GM12878 (cell line): ENCODE results near the gene AP1B1. TPM values are rescaled to one million over a fixed set of nuclear protein-coding genes. Genes with fewer than 3 reads are reported as not detected.
A peak's percentile ranks its signal among the peaks of the same experiment; 100 is the strongest.

Source experiments
- ATAC-seq: fragments of 200-7000 bp; cut with Tn5 transposase; 3 replicates; pipeline ENCODE4 v1.9.1; 2020; ENCODE audit warnings: mild to moderate bottlenecking, moderate library complexity
- BruUV-seq: library from RNA; stranded (reverse); fragments of 400-500 nt; replicated peaks from 2 replicates; lab custom pipeline; 2021; lab: Mats Ljungman, UMichigan
- CTCF ChIA-PET: fragments of 300-600 bp; sonication (Branson Sonifier 250); formaldehyde crosslinking; extraction: SDS; loops from one replicate; lab custom pipeline; 2021; ENCODE audit warnings: inconsistent platforms; lab: Yijun Ruan, JAX
- POLR2A ChIA-PET: fragments of 350-600 bp; formaldehyde crosslinking; extraction: SDS; loops from one replicate; lab custom pipeline; 2021; ENCODE audit warnings: inconsistent platforms; lab: Charles Lee
- RAD21 ChIA-PET: fragments of 300-600 bp; sonication (Branson Sonifier 250); formaldehyde crosslinking; loops from one replicate; lab custom pipeline; 2023; ENCODE audit warnings: antibody characterized with exemption; ENCODE audit not compliant: unreplicated experiment; lab: Charles Lee
- SMC1A ChIA-PET: fragments of 300-600 bp; sonication (Branson Sonifier 250); formaldehyde crosslinking; loops from one replicate; lab custom pipeline; 2023; ENCODE audit not compliant: unreplicated experiment, uncharacterized antibody; lab: Charles Lee
- DNase-seq: peaks from one replicate; pipeline ENCODE4 v3.0.0-alpha.2; 2011; ENCODE audit warnings: low read depth, low spot score
- FAIRE-seq: peaks from 3 replicates; lab custom pipeline; 2011; peaks lifted over from hg19 to GRCh38; lab: Jason Lieb, UNC
- H2AFZ ChIP-seq: 2 replicates; pipeline ENCODE4 v1.6.0; 2011; ENCODE audit warnings: low read depth, low read length, control low read depth; ENCODE audit not compliant: control insufficient read depth
- H3K27ac ChIP-seq: 2 replicates; pipeline ENCODE4 v1.5.1; 2011; ENCODE audit warnings: control low read depth; ENCODE audit not compliant: control insufficient read depth, insufficient read depth
- H3K27me3 ChIP-seq, 2 experiments: replicated peaks in 1 of 2; 2 replicates each; pipeline versions ENCODE4 v1.6.0 to v1.6.1; 2011; ENCODE audit warnings: low read length in 1 of 2; ENCODE audit not compliant: control insufficient read depth in 2 of 2, insufficient read depth in 2 of 2
- H3K36me3 ChIP-seq, 2 experiments: 2 replicates each; pipeline ENCODE4 v1.5.1; 2011; ENCODE audit warnings: low read length in 1 of 2; ENCODE audit not compliant: control insufficient read depth in 2 of 2, insufficient read depth in 2 of 2
- H3K4me1 ChIP-seq: 2 replicates; pipeline ENCODE4 v1.6.1; 2011; ENCODE audit warnings: mild to moderate bottlenecking, low read length, moderate library complexity, mixed read lengths; ENCODE audit not compliant: control insufficient read depth, insufficient read depth
- H3K4me2 ChIP-seq: 2 replicates; pipeline ENCODE4 v1.6.0; 2011; ENCODE audit warnings: control low read depth; ENCODE audit not compliant: control insufficient read depth, insufficient read depth
- H3K4me3 ChIP-seq: fragments of 200-600 bp; sonication (generic); 2 replicates; pipeline ENCODE4 v1.5.1; 2016
- H3K79me2 ChIP-seq: 2 replicates; pipeline ENCODE4 v1.6.0; 2011; ENCODE audit warnings: low read length; ENCODE audit not compliant: control insufficient read depth, insufficient read depth
- H3K9ac ChIP-seq: 2 replicates; pipeline ENCODE4 v1.8.0; 2011; ENCODE audit warnings: low read length, control low read depth, mixed read lengths; ENCODE audit not compliant: control insufficient read depth, insufficient read depth
- H3K9me3 ChIP-seq: replicated peaks from 3 replicates; pipeline ENCODE4 v1.5.1; 2011; ENCODE audit warnings: mild to moderate bottlenecking, low read length; ENCODE audit not compliant: control insufficient read depth, insufficient read depth
- H4K20me1 ChIP-seq: 2 replicates; pipeline ENCODE4 v1.6.0; 2011; ENCODE audit not compliant: control insufficient read depth, insufficient read depth
- ASH2L ChIP-seq: fragments of 300-600, 200-600 bp; sonication (generic); IDR thresholded peaks from 2 replicates; pipeline ENCODE4 v1.6.1; 2017; ENCODE audit warnings: low read depth, mild to moderate bottlenecking, borderline replicate concordance
- FOXK2 ChIP-seq: fragments of 450-650 bp; IDR thresholded peaks from 2 replicates; pipeline ENCODE4 v1.6.1; 2017; ENCODE audit warnings: mild to moderate bottlenecking, moderate library complexity
- RB1 ChIP-seq: fragments of 450-650 bp; formaldehyde crosslinking; IDR thresholded peaks from 2 replicates; pipeline ENCODE4 v1.6.1; 2017; ENCODE audit warnings: mild to moderate bottlenecking, borderline replicate concordance
- SMAD1 ChIP-seq: fragments of 450-650 bp; IDR thresholded peaks from 2 replicates; pipeline ENCODE4 v1.6.1; 2018; ENCODE audit warnings: mild to moderate bottlenecking, low read depth; ENCODE audit not compliant: partially characterized antibody
- STAT3 ChIP-seq: IDR thresholded peaks from 2 replicates; pipeline ENCODE4 v1.6.1; 2011; ENCODE audit warnings: low read depth, low read length, improper control_type of control experiment
- WGBS: methylation state at CpG from one replicate; pipeline ENCODE4 v1.1.6; 2016; ENCODE audit warnings: low lambda C conversion rate; ENCODE audit not compliant: insufficient replicate concordance, insufficient coverage; ENCODE audit errors: missing lambda C conversion rate; 5-methylcytosine and 5-hydroxymethylcytosine counted together
- in situ Hi-C: fragments of 300-500 bp; cut with MboI; formaldehyde crosslinking; loops from 9 replicates; pipeline ENCODE4 v1.14.3; 2018; ENCODE audit warnings: mixed read lengths
- intact Hi-C: fragments of 100-400 bp; cut with micrococcal nuclease; formaldehyde crosslinking; loops from one replicate; pipeline ENCODE4 v1.14.2; 2022; ENCODE audit not compliant: unreplicated experiment
- polyA plus RNA-seq, 11 experiments: library from polyadenylated mRNA; depleted of rRNA in 4 of 11; unstranded in 6 of 11; stranded (reverse) in 5 of 11; fragments of >200 nt; fragmentation: Nextera tagmentation in 4 of 11; fragmentation: Illumina TruSeq in 1 of 11; extraction: Ambion mirVana in 4 of 11; extraction: Trizol in 1 of 11; gene quantifications; 1 replicate in 1 of 11; 2 replicates in 10 of 11; pipeline versions ENCODE4 v1.2.1 to v1.2.3, GENCODE V29; 2011 to 2016; ENCODE audit warnings: inconsistent platforms in 2 of 11, missing spikeins in 2 of 11, low read depth in 1 of 11
- total RNA-seq, 4 experiments: library from RNA; depleted of rRNA in 3 of 4; stranded (reverse); fragments of >200 nt in 3 of 4; fragmentation: Illumina TruSeq in 1 of 4; extraction: Trizol in 1 of 4; gene quantifications; 2 replicates each; pipeline versions ENCODE4 v1.2.1 to v1.2.3, GENCODE V29; 2013 to 2021
- TF ChIP-seq, protein P1 (sequence below): fragments of 450-650 bp; IDR thresholded peaks from 2 replicates; pipeline ENCODE4 v1.6.1; 2017; ENCODE audit warnings: borderline replicate concordance
- TF ChIP-seq, protein P2 (sequence below): fragments of 450-650 bp; IDR thresholded peaks from 2 replicates; pipeline ENCODE4 v1.6.1; 2017; ENCODE audit warnings: low read depth, mild to moderate bottlenecking, moderate library complexity
- TF ChIP-seq, protein P3 (sequence below): IDR thresholded peaks from 2 replicates; pipeline ENCODE4 v1.6.1; 2012; ENCODE audit warnings: low read length, inconsistent platforms

Gene AP1B1
- total and polyA plus RNA-seq, 10 of the 15 experiments (the other 5 are each of a cell fraction or from before 2014, with no cell fraction given) = 2.1 to 98.6 (median 57.8) TPM

DNA sequence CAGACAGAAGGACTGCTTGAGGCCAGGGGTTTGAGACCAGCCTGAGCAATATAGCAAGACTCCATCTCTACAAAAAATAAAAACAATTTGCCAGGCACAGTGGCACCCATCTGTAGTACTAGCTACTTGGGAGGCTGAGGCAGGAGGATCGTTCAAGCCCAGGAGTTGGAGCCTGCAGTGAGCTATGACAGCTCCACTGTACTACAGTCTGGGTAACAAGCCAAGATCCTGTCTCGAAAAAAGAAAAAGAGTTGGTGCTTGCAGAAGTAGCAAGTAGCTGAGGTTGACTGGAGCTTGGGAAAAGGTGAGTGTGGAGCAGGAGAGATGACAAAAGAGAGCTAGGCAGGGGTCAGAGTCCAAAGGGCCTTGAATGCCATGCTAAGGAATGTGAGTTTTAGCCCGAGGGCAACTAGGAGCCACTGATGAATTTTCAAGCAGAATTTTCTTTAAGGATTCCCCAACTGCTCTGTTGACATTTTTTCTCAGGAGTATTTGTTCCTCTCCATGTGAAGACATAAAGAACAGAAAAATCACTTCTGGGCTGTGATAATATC lies 3.1 kb downstream of the AP1B1 start:
- ChIA-PET CTCF (interaction anchor here (0.9 to 1.8 kb wide), 3 partner anchors 9 to 169 kb away, joined by 3 to 6 read pairs (median 3); partner anchors contain the start of gene THOC5), SMC1A (interaction anchor here (0.9 to 1.8 kb wide), 4 partner anchors 10 to 84 kb away, joined by 3 to 8 read pairs (median 4); no protein-coding TSS in a partner anchor), POLR2A (interaction anchor here (0.6 to 1.7 kb wide), 4 partner anchors 9 to 113 kb away, joined by 3 to 11 read pairs (median 4); no protein-coding TSS in a partner anchor), RAD21 (interaction anchor here (1.5 kb wide), 2 partner anchors 11 to 114 kb away, joined by 3 read pairs; no protein-coding TSS in a partner anchor)
- DNase-seq (no peak), FAIRE-seq (no peak), ATAC-seq (no peak)
- H3K27me3 ChIP-seq = no peaks in the 10 kb centered on the region
- peak overlapping the region; percentile 91 for H3K4me2 ChIP-seq
- H3K79me2 ChIP-seq = peaks cover 72% of the 10 kb centered on the region
- 87% methylated on average over 3 of the region's 3 CpGs for WGBS
- H2AFZ ChIP-seq = no peak overlapping the region
- H3K9me3 ChIP-seq = no peaks in the 10 kb centered on the region
- peak overlapping the region; percentile 45 for H3K27ac ChIP-seq
- H3K36me3 ChIP-seq = peaks cover 3 to 6% of the 10 kb centered on the region in 2 experiments; a peak in 1 of 4 replicates
- H3K9ac ChIP-seq = no peak overlapping the region
- intact Hi-C loops = no loop called here
- H3K4me3 ChIP-seq = peak overlapping the region; percentile 52
- in situ Hi-C loops = no loop called here
- TF ChIP-seq, protein P1, sequence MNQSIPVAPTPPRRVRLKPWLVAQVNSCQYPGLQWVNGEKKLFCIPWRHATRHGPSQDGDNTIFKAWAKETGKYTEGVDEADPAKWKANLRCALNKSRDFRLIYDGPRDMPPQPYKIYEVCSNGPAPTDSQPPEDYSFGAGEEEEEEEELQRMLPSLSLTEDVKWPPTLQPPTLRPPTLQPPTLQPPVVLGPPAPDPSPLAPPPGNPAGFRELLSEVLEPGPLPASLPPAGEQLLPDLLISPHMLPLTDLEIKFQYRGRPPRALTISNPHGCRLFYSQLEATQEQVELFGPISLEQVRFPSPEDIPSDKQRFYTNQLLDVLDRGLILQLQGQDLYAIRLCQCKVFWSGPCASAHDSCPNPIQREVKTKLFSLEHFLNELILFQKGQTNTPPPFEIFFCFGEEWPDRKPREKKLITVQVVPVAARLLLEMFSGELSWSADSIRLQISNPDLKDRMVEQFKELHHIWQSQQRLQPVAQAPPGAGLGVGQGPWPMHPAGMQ = no peak
- TF ChIP-seq STAT3 = no peak
- no peak for TF ChIP-seq ASH2L
- TF ChIP-seq, protein P2, sequence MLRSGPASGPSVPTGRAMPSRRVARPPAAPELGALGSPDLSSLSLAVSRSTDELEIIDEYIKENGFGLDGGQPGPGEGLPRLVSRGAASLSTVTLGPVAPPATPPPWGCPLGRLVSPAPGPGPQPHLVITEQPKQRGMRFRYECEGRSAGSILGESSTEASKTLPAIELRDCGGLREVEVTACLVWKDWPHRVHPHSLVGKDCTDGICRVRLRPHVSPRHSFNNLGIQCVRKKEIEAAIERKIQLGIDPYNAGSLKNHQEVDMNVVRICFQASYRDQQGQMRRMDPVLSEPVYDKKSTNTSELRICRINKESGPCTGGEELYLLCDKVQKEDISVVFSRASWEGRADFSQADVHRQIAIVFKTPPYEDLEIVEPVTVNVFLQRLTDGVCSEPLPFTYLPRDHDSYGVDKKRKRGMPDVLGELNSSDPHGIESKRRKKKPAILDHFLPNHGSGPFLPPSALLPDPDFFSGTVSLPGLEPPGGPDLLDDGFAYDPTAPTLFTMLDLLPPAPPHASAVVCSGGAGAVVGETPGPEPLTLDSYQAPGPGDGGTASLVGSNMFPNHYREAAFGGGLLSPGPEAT = no peak
- TF ChIP-seq, protein P3, sequence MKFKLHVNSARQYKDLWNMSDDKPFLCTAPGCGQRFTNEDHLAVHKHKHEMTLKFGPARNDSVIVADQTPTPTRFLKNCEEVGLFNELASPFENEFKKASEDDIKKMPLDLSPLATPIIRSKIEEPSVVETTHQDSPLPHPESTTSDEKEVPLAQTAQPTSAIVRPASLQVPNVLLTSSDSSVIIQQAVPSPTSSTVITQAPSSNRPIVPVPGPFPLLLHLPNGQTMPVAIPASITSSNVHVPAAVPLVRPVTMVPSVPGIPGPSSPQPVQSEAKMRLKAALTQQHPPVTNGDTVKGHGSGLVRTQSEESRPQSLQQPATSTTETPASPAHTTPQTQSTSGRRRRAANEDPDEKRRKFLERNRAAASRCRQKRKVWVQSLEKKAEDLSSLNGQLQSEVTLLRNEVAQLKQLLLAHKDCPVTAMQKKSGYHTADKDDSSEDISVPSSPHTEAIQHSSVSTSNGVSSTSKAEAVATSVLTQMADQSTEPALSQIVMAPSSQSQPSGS = no peak
- no peak for TF ChIP-seq RB1
- TF ChIP-seq SMAD1 = no peak
- no peak for TF ChIP-seq FOXK2
- H3K4me1 ChIP-seq = peaks cover 34% of the 10 kb centered on the region
- no peaks in the 10 kb centered on the region; the same call in none of the 2 replicates for H4K20me1 ChIP-seq
- BruUV-seq = no TSS peak
